ENCODE measurements around the gene SCAF11. TPM values are rescaled to one million over a fixed set of nuclear protein-coding genes. Genes with fewer than 3 reads are reported as not detected.

SCAF11 gene
- total and polyA plus RNA-seq, 2 experiments from 2014 or later: 77.0 to 84.8 TPM

GRCh38 chr12:45933504-45933903 lies 56.9 kb downstream of the SCAF11 start (continued):
- TF ChIP-seq REST (IDR thresholded peaks at IDR 0.05; ENCODE audit: unreplicated experiment) (no peak), ZNF462 (CRISPR knock-in tag; IDR thresholded peaks at IDR 0.05) (no peak)

GRCh38 chr12:45930369-45930768 lies 60.0 kb downstream of the SCAF11 start:
- no peaks in the 10 kb centered on the region for H4K20me1 ChIP-seq (replicated peaks; ENCODE audit: insufficient read depth)
- Mint-ChIP-seq H3K27me3 (ENCODE audit: insufficient read depth, low read depth, poor library complexity) (no peaks in the 10 kb centered on the region), H3K4me1 (no peaks in the 10 kb centered on the region), H3K36me3 (ENCODE audit: low read depth) (peaks cover 46% of the 10 kb centered on the region), H3K4me3 (no peak overlapping the region), H3K9me3 (no peaks in the 10 kb centered on the region), H3K27ac (no peak overlapping the region)
- no peaks in the 10 kb centered on the region for H3K79me2 ChIP-seq (replicated peaks; ENCODE audit: insufficient read depth)
- H3K4me3 ChIP-seq: no peak overlapping the region
- H3K4me1 ChIP-seq (ENCODE audit: insufficient read depth): peaks cover 5% of the 10 kb centered on the region; the same call in 1 of the 2 replicates
- peaks cover 13% of the 10 kb centered on the region; the same call in 1 of the 2 replicates for H3K36me3 ChIP-seq (ENCODE audit: insufficient read depth)
- H3K27me3 ChIP-seq (ENCODE audit: insufficient read depth): no peaks in the 10 kb centered on the region
- no peak overlapping the region for H2AFZ ChIP-seq
- H3F3A ChIP-seq (replicated peaks; ENCODE audit: low read depth): no peaks in the 10 kb centered on the region
- ATAC-seq (no peak), DNase-seq (ENCODE audit: low spot score) (no peak)
- H3K4me2 ChIP-seq: no peak overlapping the region
- no peaks in the 10 kb centered on the region for H3K9me2 ChIP-seq (ENCODE audit: insufficient read depth)
- no peak overlapping the region for H3K27ac ChIP-seq (ENCODE audit: low read depth)
- TF ChIP-seq ZNF114 (CRISPR knock-in tag; IDR thresholded peaks at IDR 0.05): no peak
- TF ChIP-seq POLR2AphosphoS5 (IDR thresholded peaks at IDR 0.05; ENCODE audit: low read depth): no peak
- no peak for TF ChIP-seq ZNF462 (CRISPR knock-in tag; IDR thresholded peaks at IDR 0.05)
- no peak for TF ChIP-seq STAT1 (IDR thresholded peaks at IDR 0.05; ENCODE audit: unreplicated experiment)
